GM18499 (cell line): ENCODE data around the gene CT45A10.
"Not testable (repeated sequence)": the region's sequence is repeated elsewhere in the genome, so short reads cannot be mapped to it uniquely, and the experiment has no call there.

Source experiments
- ATAC-seq: cut with Tn5 transposase; IDR thresholded peaks from one replicate; pipeline ENCODE4 v1.9.1; 2021; ENCODE audit warnings: moderate number of reproducible peaks; ENCODE audit not compliant: insufficient read depth, unreplicated experiment

The CT45A10 gene

GRCh38 chrX:135893294-135893817 is at the start of gene CT45A10, which contains the start of gene SAGE1:
TSS of gene CT45A10 (minus strand) at chrX:135893444. CDS start at chrX:135885344, 8,100 bp downstream.
TSS of gene SAGE1 (plus strand) at chrX:135893716. CDS start at chrX:135896243, 2,527 bp downstream.
- no peak for ATAC-seq

GRCh38 chrX:135931644-135932487 is 38.6 kb upstream of the CT45A10 start:
- ATAC-seq, result no peak

- no peak for ATAC-seq
Observed at GRCh38 chrX:135927897-135928296, 34.7 kb upstream of the CT45A10 start.

GRCh38 chrX:135923353-135923752 is 30.1 kb upstream of the CT45A10 start:
- no peak for ATAC-seq

GRCh38 chrX:135920516-135920915 is 27.3 kb upstream of the CT45A10 start:
- ATAC-seq, result not testable (repeated sequence)

- ATAC-seq, result no peak
Observed at GRCh38 chrX:135914404-135914803, 21.2 kb upstream of the CT45A10 start.

GRCh38 chrX:135910251-135910650 is 17.0 kb upstream of the CT45A10 start:
- no peak for ATAC-seq

GRCh38 chrX:135892781-135893180 is 463 bp downstream of the CT45A10 start:
- no peak for ATAC-seq

GRCh38 chrX:135890087-135890585 is 3.1 kb downstream of the CT45A10 start:
- no peak for ATAC-seq

- ATAC-seq, result not testable (repeated sequence)
Observed at GRCh38 chrX:135888976-135889375, 4.3 kb downstream of the CT45A10 start.

- ATAC-seq, result not testable (repeated sequence)
Observed at GRCh38 chrX:135888230-135888629, 5.0 kb downstream of the CT45A10 start.

GRCh38 chrX:135882741-135883140 is 10.5 kb downstream of the CT45A10 start:
- not testable (repeated sequence) for ATAC-seq

- not testable (repeated sequence) for ATAC-seq
Observed at GRCh38 chrX:135871712-135872111, 21.5 kb downstream of the CT45A10 start, which contains the start of gene CT45A9. TSS of gene CT45A9 (minus strand) at chrX:135871812. CDS start at chrX:135868061, 3,751 bp downstream.

- ATAC-seq, result not testable (repeated sequence)
Observed at GRCh38 chrX:135854438-135854837, 38.8 kb downstream of the CT45A10 start, which contains the start of gene CT45A8. TSS of gene CT45A8 (minus strand) at chrX:135854538. CDS start at chrX:135850783, 3,755 bp downstream.

GRCh38 chrX:135837180-135837579 is 56.1 kb downstream of the CT45A10 start, which contains the start of gene CT45A7:
TSS of gene CT45A7 (minus strand) at chrX:135837280. CDS start at chrX:135833533, 3,747 bp downstream.
- not testable (repeated sequence) for ATAC-seq
